HG03565 (cell line): ENCODE results near the gene FBXL4.
A peak's percentile ranks its signal among the peaks of the same experiment; 100 is the strongest.

Experiments used
- ATAC-seq: cut with Tn5 transposase; IDR thresholded peaks from one replicate; pipeline ENCODE4 v1.9.1; 2021; ENCODE audit warnings: mild to moderate bottlenecking, moderate library complexity; ENCODE audit not compliant: unreplicated experiment

FBXL4 gene

GRCh38 chr6:98894810-98895209 is 52.9 kb downstream of the FBXL4 start:
- ATAC-seq, result no peak

DNA sequence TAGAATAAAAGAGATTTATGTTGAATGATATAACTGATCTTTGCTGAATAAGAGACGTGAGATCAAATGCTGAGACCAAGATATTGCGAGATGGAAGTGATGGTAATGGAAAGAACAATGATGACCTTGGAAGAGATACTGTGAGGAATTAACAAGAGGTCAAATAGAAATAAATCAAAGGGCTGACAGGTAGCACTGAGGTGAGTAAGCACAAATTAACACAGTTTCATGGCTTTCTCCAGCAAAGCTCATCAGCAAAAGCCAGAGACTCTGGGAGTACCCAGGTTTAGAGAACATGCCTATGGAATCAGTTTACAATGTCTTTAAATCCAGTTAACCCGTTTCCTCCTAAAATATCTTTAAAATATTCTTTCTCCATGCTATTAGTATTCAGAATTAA is 60.1 kb downstream of the FBXL4 start:
- ATAC-seq, result no peak

GRCh38 chr6:98885330-98885729 is 62.4 kb downstream of the FBXL4 start:
- ATAC-seq, result no peak

GRCh38 chr6:98880486-98880885 is 67.3 kb downstream of the FBXL4 start:
- peak; percentile 86 for ATAC-seq

DNA sequence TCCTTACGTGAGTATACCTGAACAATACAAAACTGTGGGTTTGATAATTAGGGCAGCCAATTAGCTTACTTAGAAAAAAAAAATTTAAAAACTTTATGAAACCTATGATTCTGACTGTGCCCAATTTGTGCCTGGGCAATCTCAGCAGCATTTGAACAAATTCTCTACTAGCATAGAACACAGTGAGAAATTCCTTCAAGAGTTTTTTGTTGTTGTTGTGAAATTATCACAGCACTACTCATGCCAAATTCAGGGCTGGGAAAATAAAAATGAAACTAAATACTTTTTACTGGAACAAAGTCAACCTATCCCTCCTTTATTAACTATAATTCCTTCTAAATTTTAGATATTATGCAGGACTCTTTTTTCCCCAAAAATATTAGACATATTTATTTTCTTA is 70.5 kb downstream of the FBXL4 start:
- no peak for ATAC-seq

DNA sequence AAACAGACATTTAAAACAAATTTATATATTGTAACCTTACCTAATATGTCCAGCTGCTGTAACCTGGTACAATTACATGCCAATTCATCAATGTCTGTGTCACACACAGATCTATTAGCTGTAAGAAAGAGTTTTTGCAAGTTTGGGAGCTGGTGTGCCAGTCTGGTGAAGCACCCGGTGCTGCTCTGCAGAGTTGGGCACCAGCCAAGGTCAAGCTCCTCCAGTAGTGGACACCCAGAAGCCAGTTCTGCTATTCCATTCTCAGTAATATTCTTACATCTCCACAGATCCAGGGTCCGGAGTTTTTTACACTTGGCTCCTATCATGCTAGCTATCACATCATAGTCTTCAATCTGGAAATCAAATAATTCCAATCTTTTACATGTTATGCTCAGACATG is 72.4 kb downstream of the FBXL4 start:
- no peak for ATAC-seq

- ATAC-seq, result no peak
Observed at GRCh38 chr6:98871821-98872220, 75.9 kb downstream of the FBXL4 start.

GRCh38 chr6:98871057-98871456 is 76.7 kb downstream of the FBXL4 start:
- no peak for ATAC-seq

DNA sequence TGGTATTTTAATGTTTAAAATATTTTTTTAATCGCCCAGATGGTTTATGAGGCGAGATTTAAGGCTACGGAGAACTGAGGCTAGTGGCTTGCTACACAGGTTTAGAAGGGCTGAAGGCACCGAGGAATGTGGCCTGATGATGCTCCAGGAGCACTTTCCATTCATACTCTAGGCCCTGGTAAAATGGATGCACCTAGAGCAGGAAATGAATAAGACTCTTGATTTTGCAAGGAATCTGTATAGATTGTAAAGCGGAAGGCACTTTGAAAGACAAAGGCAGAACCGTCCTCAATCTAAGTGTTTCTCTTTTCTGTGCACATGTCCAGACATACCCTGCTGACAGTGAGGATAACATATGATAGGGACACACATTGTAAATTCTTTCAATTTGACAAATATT is 83.2 kb downstream of the FBXL4 start:
- ATAC-seq, result no peak

- ATAC-seq, result no peak
Observed at GRCh38 chr6:98848539-98849242, 99.1 kb downstream of the FBXL4 start.

- ATAC-seq, result peak; percentile 53
Observed at GRCh38 chr6:98847779-98848538, 99.8 kb downstream of the FBXL4 start.

- ATAC-seq, result no peak
Observed at GRCh38 chr6:98847416-98847778, 100.3 kb downstream of the FBXL4 start.

- no peak for ATAC-seq
Observed at GRCh38 chr6:98846021-98846380, 101.7 kb downstream of the FBXL4 start.

GRCh38 chr6:98845211-98846020 is 102.3 kb downstream of the FBXL4 start:
- peak; percentile 64 for ATAC-seq

DNA sequence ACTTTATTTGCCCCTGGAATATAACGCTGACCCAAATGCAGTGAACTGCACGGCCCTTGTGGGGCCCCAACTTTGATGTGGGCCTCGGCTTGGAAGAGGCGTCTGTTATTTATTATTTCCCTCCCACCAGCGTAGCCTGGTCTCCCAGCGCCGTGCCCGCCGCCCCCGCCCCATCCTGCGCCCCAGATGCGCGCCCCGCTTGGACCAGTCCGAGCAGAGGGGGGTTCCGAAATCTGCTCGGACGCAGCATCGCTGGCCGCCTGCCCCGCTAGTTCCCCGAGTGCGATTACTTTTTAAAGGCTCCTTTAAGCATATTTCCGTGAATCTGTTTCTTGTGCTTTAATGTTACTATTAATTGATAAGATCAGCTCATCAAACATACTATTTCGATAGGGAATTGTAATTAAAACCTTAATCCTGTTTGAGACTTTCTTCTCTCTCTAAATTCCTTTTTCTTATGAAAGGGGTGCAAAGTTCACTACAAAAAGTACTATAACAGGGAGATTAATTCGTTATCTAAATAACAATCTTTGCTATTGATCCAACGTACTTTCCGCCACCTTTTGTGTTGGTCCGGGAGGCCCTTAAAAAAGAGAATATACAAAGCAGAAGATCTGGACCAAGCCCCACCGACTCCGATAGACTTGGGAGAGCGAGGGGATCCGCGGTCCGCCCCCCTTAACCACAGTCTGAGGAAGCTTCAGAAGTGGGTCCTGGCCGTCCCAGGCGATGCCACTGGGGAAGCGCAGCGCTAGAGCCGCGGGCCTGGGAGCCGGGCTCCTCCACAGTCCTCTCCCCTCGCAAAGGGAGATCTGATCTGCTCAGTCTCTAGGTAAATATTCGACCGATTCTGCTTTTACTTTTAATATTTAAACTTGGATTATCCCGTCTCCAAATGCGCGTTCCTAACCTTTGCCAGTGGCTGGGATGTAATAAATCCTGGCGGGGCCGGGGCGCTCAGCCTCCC is 103.2 kb downstream of the FBXL4 start:
- ATAC-seq, result no peak

- no peak for ATAC-seq
Observed at GRCh38 chr6:98843271-98844243, 104.2 kb downstream of the FBXL4 start.

GRCh38 chr6:98842342-98843180 is 105.2 kb downstream of the FBXL4 start:
- ATAC-seq, result no peak

DNA sequence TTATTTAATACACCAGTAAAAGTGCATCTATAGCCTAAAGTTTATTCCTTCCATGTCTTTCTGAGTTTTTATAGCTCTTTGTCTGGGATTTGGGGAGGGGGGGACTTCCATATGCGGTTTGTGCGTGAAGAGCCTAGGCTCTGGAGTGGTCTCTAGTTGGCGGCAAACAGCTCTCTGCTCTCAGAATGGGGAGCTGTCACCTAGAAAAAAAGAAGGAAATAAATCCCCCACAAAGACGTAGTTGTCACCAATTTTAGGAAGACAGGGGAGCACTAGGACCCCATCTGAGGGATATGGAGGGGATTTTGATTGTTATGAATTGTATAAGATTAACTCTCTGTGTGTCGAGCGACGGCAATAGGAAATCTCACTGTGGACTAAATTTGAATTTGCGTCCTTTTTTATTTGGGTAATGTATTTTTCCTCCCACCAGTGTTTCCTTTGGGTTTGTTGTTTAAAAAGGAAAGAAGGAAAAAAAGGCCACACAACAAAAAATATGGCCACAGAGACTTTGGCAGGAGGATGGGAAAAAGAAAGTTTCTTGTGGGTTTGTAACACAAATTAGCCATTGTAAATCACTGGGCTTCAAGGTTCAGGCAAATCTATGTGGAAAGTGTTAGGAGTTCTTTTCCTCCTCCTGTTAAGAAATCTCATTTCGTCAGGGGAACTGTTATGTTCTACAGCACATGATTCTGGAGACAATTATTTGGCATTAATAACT is 106.0 kb downstream of the FBXL4 start:
- no peak for ATAC-seq
